OCI-LY7 (cell line): Measurements from ENCODE around the gene C10orf90. TPM values are rescaled to one million over a fixed set of nuclear protein-coding genes. Genes with fewer than 3 reads are reported as not detected.

Experiments
- BruUV-seq: library from RNA; stranded (reverse); fragments of 400-500 nt; replicated peaks from 2 replicates; lab custom pipeline; 2021; lab: Mats Ljungman, UMichigan
- CTCF ChIA-PET: fragments of 300-600 bp; sonication (Branson Sonifier 250); formaldehyde crosslinking; loops from one replicate; lab custom pipeline; 2022; ENCODE audit warnings: antibody characterized with exemption; ENCODE audit not compliant: unreplicated experiment; lab: Charles Lee
- POLR2A ChIA-PET: fragments of 300-600 bp; sonication (Branson Sonifier 250); formaldehyde crosslinking; loops from one replicate; lab custom pipeline; 2022; ENCODE audit warnings: antibody characterized with exemption; lab: Charles Lee
- DNase-seq: peaks from one replicate; pipeline ENCODE4 v3.0.0-alpha.2; 2015; ENCODE audit warnings: low spot score
- H2AFZ ChIP-seq: fragments of 200-600 bp; sonication (generic), shearing (Covaris generic); 2 replicates; pipeline ENCODE4 v1.6.1; 2014; ENCODE audit warnings: mild to moderate bottlenecking, antibody characterized with exemption, low read length, moderate library complexity
- H3K27ac ChIP-seq: fragments of 200-600 bp; sonication (generic); 2 replicates; pipeline ENCODE4 v1.5.1; 2014; ENCODE audit warnings: mixed run types, low read depth, mild to moderate bottlenecking, moderate library complexity, low read length, inconsistent platforms; ENCODE audit not compliant: poor library complexity, severe bottlenecking
- H3K36me3 ChIP-seq: fragments of 200-600 bp; sonication (generic); 2 replicates; pipeline ENCODE4 v1.6.1; 2014; ENCODE audit warnings: mild to moderate bottlenecking, antibody characterized with exemption, low read length, moderate library complexity, mixed read lengths; ENCODE audit not compliant: insufficient read depth
- H3K4me1 ChIP-seq: fragments of 200-600 bp; sonication (generic); 2 replicates; pipeline ENCODE4 v1.5.1; 2014; ENCODE audit warnings: mild to moderate bottlenecking, low read length; ENCODE audit not compliant: insufficient read depth, poor library complexity, severe bottlenecking
- H3K4me2 ChIP-seq: fragments of 200-600 bp; sonication (generic); 2 replicates; pipeline ENCODE4 v1.6.1; 2014; ENCODE audit warnings: mild to moderate bottlenecking, low read length
- H3K4me3 ChIP-seq: fragments of 200-600 bp; sonication (generic); 2 replicates; pipeline ENCODE4 v1.5.1; 2014; ENCODE audit warnings: mild to moderate bottlenecking, low read depth, low read length; ENCODE audit not compliant: poor library complexity, severe bottlenecking
- H3K79me2 ChIP-seq: fragments of 200-600 bp; sonication (generic); 2 replicates; pipeline ENCODE4 v1.6.1; 2016; ENCODE audit warnings: low read depth, mild to moderate bottlenecking, low read length, moderate library complexity, mixed read lengths; ENCODE audit not compliant: insufficient read depth
- H3K9me2 ChIP-seq: fragments of 200-600 bp; sonication (generic); 2 replicates; pipeline ENCODE4 v1.6.1; 2016; ENCODE audit warnings: mild to moderate bottlenecking, low read length, mixed read lengths; ENCODE audit not compliant: insufficient read depth
- H3K9me3 ChIP-seq: fragments of 200-600 bp; sonication (generic); 2 replicates; pipeline ENCODE4 v1.6.1; 2014; ENCODE audit warnings: mild to moderate bottlenecking, mixed run types, low read length, mixed read lengths
- H4K20me1 ChIP-seq: fragments of 200-600 bp; sonication (generic); 2 replicates; pipeline ENCODE4 v1.6.1; 2014; ENCODE audit warnings: mild to moderate bottlenecking, antibody characterized with exemption, low read length, moderate library complexity, mixed read lengths; ENCODE audit not compliant: insufficient read depth
- EZH2phosphoT487 ChIP-seq: fragments of 200-600 bp; sonication (generic); IDR thresholded peaks from 2 replicates; pipeline ENCODE4 v1.6.1; 2018; ENCODE audit warnings: low read depth, borderline replicate concordance, mild to moderate bottlenecking, mixed run types, antibody characterized with exemption, low read length, moderate library complexity, mixed read lengths
- intact Hi-C: fragments of 100-400 bp; cut with micrococcal nuclease; formaldehyde crosslinking; loops from one replicate; pipeline ENCODE4 v1.10.0; 2022; ENCODE audit not compliant: unreplicated experiment
- total RNA-seq, 2 experiments: library from RNA; depleted of rRNA in 1 of 2; stranded (reverse); fragments of >200 nt in 1 of 2; shearing (Covaris generic) in 1 of 2; gene quantifications; 2 replicates each; pipeline ENCODE4 v1.2.3, GENCODE V29; 2014 to 2022
- TF ChIP-seq, protein P1 (sequence below): fragments of 200-600 bp; sonication (generic); conservative IDR thresholded peaks from 2 replicates; pipeline ENCODE4 v1.5.1; 2014; ENCODE audit warnings: mild to moderate bottlenecking, antibody characterized with exemption, low read length, moderate library complexity, mixed read lengths

Gene C10orf90
- total RNA-seq, 2 experiments from 2014 or later: not detected

DNA sequence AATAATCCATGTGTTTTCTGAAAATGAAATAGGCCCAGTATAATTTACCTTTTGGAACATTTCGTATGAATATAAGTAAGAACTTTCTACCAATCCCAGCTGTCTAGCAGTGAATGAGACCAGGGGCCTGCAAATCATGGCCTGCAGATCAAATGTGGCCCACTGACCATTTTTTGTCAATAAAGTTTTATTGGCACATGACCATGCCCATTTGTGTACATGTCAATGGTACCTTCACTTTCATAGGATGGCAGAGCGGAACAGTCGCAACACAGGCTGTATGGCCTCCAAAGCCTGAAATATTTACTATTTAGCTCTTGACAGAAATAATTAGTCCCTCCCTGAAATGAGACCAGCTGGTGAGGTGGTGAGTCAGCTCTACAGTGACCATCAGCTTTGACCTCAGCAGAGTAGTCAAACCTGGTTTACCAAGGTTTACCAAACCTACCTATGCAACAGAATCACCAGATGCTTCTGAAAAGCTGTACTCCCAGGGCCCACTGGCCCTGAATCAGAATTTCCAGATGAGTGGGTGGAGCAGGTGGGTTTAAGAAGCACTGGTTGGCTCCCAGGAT, 13.8 kb upstream of the C10orf90 start:
- TF ChIP-seq, protein P1, sequence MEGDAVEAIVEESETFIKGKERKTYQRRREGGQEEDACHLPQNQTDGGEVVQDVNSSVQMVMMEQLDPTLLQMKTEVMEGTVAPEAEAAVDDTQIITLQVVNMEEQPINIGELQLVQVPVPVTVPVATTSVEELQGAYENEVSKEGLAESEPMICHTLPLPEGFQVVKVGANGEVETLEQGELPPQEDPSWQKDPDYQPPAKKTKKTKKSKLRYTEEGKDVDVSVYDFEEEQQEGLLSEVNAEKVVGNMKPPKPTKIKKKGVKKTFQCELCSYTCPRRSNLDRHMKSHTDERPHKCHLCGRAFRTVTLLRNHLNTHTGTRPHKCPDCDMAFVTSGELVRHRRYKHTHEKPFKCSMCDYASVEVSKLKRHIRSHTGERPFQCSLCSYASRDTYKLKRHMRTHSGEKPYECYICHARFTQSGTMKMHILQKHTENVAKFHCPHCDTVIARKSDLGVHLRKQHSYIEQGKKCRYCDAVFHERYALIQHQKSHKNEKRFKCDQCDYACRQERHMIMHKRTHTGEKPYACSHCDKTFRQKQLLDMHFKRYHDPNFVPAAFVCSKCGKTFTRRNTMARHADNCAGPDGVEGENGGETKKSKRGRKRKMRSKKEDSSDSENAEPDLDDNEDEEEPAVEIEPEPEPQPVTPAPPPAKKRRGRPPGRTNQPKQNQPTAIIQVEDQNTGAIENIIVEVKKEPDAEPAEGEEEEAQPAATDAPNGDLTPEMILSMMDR: no peak
- Histone ChIP-seq H3K4me1 (no peaks in the 10 kb centered on the region), H3K4me3 (no peak overlapping the region), H3K27ac (no peak overlapping the region), H3K79me2 (no peaks in the 10 kb centered on the region), H2AFZ (no peak overlapping the region), H3K4me2 (no peak overlapping the region), H4K20me1 (no peaks in the 10 kb centered on the region), H3K36me3 (no peaks in the 10 kb centered on the region), H3K9me2 (no peaks in the 10 kb centered on the region), H3K9me3 (no peaks in the 10 kb centered on the region)
- intact Hi-C loops: no loop called here
- ChIA-PET CTCF (no interaction called here), POLR2A (no interaction called here)
- no TSS peak for BruUV-seq
- DNase-seq: no peak

DNA sequence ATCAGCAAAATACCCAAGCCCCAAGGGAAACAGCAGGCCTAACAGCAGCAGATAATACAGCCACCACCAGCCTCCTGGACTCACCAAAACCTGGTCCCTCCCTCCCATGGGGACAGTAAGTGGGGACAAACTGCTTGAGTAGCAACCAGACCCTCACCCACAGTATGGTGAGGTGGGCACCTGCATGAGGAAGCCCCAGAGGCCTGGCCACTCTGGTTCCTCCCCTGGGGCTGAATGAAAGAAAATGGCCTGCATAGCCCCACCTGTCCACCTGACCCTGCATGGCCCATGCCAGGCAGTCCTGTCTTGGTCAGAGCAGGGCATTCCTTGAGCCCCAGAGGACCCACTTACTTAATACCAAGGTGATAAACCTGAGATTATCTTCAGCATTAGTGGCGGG, 13.0 kb upstream of the C10orf90 start:
- no peaks in the 10 kb centered on the region for H3K9me2 ChIP-seq
- no peaks in the 10 kb centered on the region for H3K36me3 ChIP-seq
- no peak overlapping the region for H2AFZ ChIP-seq
- no peak overlapping the region for H3K27ac ChIP-seq
- H3K9me3 ChIP-seq: no peaks in the 10 kb centered on the region
- H3K4me1 ChIP-seq: no peaks in the 10 kb centered on the region
- DNase-seq: no peak
- BruUV-seq: no TSS peak
- H3K4me2 ChIP-seq: no peak overlapping the region
- TF ChIP-seq, protein P1: no peak
- TF ChIP-seq EZH2phosphoT487: no peak
- no peak overlapping the region for H3K4me3 ChIP-seq
- ChIA-PET CTCF (no interaction called here), POLR2A (no interaction called here)
- intact Hi-C loops: no loop called here
- H4K20me1 ChIP-seq: no peaks in the 10 kb centered on the region
- H3K79me2 ChIP-seq: no peaks in the 10 kb centered on the region

DNA sequence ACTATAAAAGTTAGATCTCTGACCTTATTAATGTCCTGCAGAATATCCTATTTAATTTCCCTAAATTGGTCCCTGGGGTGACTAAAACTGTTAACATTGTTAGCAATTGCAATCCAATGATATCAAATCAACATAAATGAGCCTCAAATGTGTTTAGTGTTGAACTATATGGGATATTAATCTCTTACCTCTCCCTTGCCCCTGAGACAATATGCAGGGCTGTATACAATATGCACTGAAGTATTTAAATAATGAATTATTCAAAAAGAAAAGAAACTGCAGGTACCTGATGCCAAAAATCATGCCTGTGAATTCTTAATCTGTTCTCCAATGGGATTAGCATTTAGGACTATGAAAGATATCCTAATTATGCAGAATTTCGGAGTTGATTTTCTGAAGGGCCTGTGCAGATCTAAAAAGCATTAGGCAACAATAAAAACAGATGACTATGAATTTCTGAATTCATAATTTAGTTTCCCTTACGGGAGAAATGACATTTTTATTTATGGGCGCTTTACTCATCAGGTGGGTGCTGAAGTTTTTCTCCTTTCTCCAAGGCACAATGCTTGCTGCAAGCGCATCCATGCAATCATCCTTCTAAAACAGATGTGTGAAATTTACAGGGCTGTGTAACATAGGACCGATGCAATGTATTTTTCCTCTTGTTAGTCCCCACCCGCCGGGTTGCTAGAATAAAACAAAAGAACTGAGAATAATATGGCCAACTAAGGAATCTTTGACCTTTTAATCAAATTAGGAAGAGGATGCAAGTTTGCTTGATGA, 5.4 kb upstream of the C10orf90 start:
- Histone ChIP-seq H3K4me2 (no peak overlapping the region), H3K27ac (no peak overlapping the region), H2AFZ (no peak overlapping the region), H3K79me2 (no peaks in the 10 kb centered on the region), H4K20me1 (no peaks in the 10 kb centered on the region), H3K9me2 (no peaks in the 10 kb centered on the region), H3K4me1 (no peaks in the 10 kb centered on the region), H3K9me3 (no peaks in the 10 kb centered on the region), H3K4me3 (no peak overlapping the region), H3K36me3 (no peaks in the 10 kb centered on the region)
- BruUV-seq: no TSS peak
- intact Hi-C loops: no loop called here
- POLR2A ChIA-PET: no interaction called here
- TF ChIP-seq EZH2phosphoT487: no peak
- TF ChIP-seq, protein P1: no peak
- no peak for DNase-seq
- CTCF ChIA-PET: no interaction called here
